Neural crest cell (in vitro differentiated cells): ENCODE measurements around the gene CFP. TPM values are rescaled to one million over a fixed set of nuclear protein-coding genes. Genes with fewer than 3 reads are reported as not detected.

ENCODE experiments used
- DNase-seq: peaks from one replicate; pipeline ENCODE4 v3.0.0; 2021; ENCODE audit warnings: low read depth, mixed read lengths, low spot score
- H3K27ac Mint-ChIP-seq: one replicate; pipeline ENCODE4 v1.8.0; 2021; ENCODE audit warnings: mild to moderate bottlenecking, mixed read lengths; ENCODE audit not compliant: unreplicated experiment
- H3K27me3 Mint-ChIP-seq: 2 replicates; pipeline ENCODE4 v1.8.0; 2021; ENCODE audit warnings: low read depth, mild to moderate bottlenecking, mixed read lengths
- H3K36me3 Mint-ChIP-seq: 2 replicates; pipeline ENCODE4 v1.8.0; 2021; ENCODE audit warnings: low read depth, mild to moderate bottlenecking, mixed read lengths
- H3K4me1 Mint-ChIP-seq: 2 replicates; pipeline ENCODE4 v1.8.0; 2021; ENCODE audit warnings: mixed read lengths
- H3K4me3 Mint-ChIP-seq: one replicate; pipeline ENCODE4 v1.8.0; 2021; ENCODE audit warnings: mild to moderate bottlenecking, mixed read lengths
- H3K9me3 Mint-ChIP-seq: 2 replicates; pipeline ENCODE4 v1.8.0; 2021; ENCODE audit warnings: mixed read lengths
- CTCF ChIP-seq: fragments of 200-600 bp; sonication (generic); conservative IDR thresholded peaks from 2 replicates; pipeline ENCODE4 v1.5.0; 2021; ENCODE audit warnings: antibody characterized with exemption, mild to moderate bottlenecking
- total RNA-seq: library from RNA; stranded (reverse); gene quantifications from 2 replicates; pipeline ENCODE4 v1.2.1, GENCODE V29; 2021

Gene CFP
- total RNA-seq, 1 donor from 2014 or later: 1.6 TPM

- DNase-seq: no peak
- Mint-ChIP-seq H3K4me1 (peaks cover 14% of the 10 kb centered on the region), H3K9me3 (peaks cover 4% of the 10 kb centered on the region), H3K27me3 (no peaks in the 10 kb centered on the region), H3K4me3 (no peak overlapping the region), H3K36me3 (peaks cover 5% of the 10 kb centered on the region), H3K27ac (no peak overlapping the region)
- TF ChIP-seq CTCF: no peak
Measured at GRCh38 chrX:47661539-47661938, 31.8 kb upstream of the CFP start.

DNA sequence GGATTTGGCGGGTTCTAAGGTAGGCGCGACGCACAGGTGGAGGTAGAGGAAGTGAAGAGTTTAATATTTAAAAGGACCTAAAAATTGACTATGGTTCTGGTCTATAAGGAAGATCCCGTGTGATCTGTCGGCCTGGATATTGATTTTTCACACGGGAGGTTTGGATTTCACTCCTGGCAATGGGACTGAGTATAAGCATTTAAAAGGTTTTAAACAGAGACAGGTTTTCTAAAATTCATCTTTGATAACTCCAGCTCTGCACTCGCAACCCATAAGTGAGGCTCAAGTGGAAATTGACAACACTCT lies 29.6 kb upstream of the CFP start:
- Mint-ChIP-seq H3K36me3 (peaks cover 11% of the 10 kb centered on the region), H3K9me3 (peaks cover 4% of the 10 kb centered on the region), H3K27me3 (no peaks in the 10 kb centered on the region), H3K4me1 (peaks cover 14% of the 10 kb centered on the region), H3K27ac (no peak overlapping the region), H3K4me3 (peak overlapping the region; percentile 95)
- DNase-seq: no peak
- TF ChIP-seq CTCF: no peak

- Mint-ChIP-seq H3K4me1 (peaks cover 14% of the 10 kb centered on the region), H3K4me3 (peak within 1 kb of the TSS; percentile 95), H3K27ac (peak within 1 kb of the TSS; percentile 98), H3K36me3 (peaks cover 11% of the 10 kb centered on the region), H3K27me3 (no peaks in the 10 kb centered on the region), H3K9me3 (peaks cover 4% of the 10 kb centered on the region)
- DNase-seq: peak; percentile 77
- no peak for TF ChIP-seq CTCF
Measured at GRCh38 chrX:47658684-47659420, 29.1 kb upstream of the CFP start, which contains the start of gene UXT. Gene UXT, minus strand, starts transcription at chrX:47659180. Its CDS starts 253 bp downstream, at chrX:47658927.

- H3K9me3 Mint-ChIP-seq: peaks cover 4% of the 10 kb centered on the region
- peaks cover 14% of the 10 kb centered on the region for H3K36me3 Mint-ChIP-seq
- peaks cover 14% of the 10 kb centered on the region for H3K4me1 Mint-ChIP-seq
- no peak for TF ChIP-seq CTCF
- no peaks in the 10 kb centered on the region for H3K27me3 Mint-ChIP-seq
- peak overlapping the region; percentile 98 for H3K27ac Mint-ChIP-seq
- peak overlapping the region; percentile 95 for H3K4me3 Mint-ChIP-seq
- DNase-seq: no peak
Measured at GRCh38 chrX:47658301-47658683, 28.6 kb upstream of the CFP start.

GRCh38 chrX:47651043-47651905 lies 21.5 kb upstream of the CFP start:
- peak overlapping the region; percentile 40 for H3K27ac Mint-ChIP-seq
- H3K27me3 Mint-ChIP-seq: no peaks in the 10 kb centered on the region
- TF ChIP-seq CTCF: no peak
- DNase-seq: no peak
- peak overlapping the region; percentile 91 for H3K4me3 Mint-ChIP-seq
- peaks cover 17% of the 10 kb centered on the region for H3K36me3 Mint-ChIP-seq
- H3K9me3 Mint-ChIP-seq: peaks cover 2% of the 10 kb centered on the region
- peaks cover 37% of the 10 kb centered on the region for H3K4me1 Mint-ChIP-seq
